NCI-H748 (cell line): Measurements from ENCODE around the gene MEGF6.

Experiments used
- DNase-seq: peaks from one replicate; lab custom pipeline; 2025; ENCODE audit not compliant: unreplicated experiment; lab: John Stamatoyannopoulos, UW

Gene MEGF6

GRCh38 chr1:3610527-3611169 is 660 bp downstream of the MEGF6 start:
- DNase-seq = peak; percentile 31

- DNase-seq = no peak
Observed at GRCh38 chr1:3609769-3610526, 1.4 kb downstream of the MEGF6 start.

DNA sequence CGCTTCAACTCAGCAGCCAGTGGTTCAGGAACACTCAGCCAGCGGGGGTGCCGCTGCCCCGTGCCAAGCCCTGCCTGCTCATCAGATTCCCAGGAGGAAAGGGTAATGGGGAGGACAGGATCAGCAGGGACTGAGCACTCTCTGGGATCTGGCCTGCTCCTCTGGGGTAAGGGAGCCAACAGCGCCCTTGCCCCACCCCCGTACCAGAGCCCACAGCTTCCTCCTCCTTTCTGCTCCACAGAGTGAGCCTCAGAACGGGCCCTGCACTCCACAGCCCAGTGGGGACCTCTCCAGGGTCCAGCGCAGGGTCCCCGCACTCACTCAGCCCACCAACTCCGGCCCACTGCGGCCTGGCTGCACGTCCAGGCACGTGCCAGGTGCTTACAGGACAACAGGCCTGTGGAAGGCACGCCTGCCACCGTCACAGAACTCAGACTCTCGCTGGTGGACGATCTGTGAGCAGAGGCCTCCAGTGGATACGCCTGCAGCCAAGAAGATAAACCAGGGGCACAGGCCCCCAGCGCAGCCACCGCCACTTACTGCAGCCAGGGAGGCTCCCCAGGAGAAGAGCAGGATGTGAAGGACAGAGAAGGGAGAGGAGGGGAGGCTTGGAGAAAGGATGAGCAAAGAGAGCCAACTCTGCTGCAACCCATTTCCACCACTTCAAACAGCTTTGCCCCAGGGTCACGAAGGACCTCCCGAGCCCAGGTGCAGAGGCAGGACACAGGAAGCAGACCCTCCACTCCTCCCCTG is 2.1 kb downstream of the MEGF6 start:
- DNase-seq = no peak

DNA sequence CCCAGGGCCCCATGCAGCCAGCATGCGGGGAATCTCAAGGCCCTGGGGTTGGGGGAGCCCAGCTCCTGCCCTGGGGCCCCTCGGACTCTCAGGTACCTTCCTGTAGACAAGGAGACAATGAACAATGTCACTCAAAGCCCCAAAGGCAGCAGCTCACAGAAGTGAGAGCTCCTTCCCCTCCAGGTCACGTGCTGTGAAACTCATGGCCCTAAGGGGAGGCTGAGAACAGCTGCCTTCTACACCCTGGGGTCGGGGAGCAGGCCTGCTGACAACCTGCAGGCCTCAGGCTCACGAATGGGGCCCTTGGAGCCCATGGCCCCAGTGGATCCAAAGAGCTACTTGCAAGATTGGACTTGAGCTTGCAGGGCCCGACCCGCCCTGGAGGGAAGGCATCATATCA is 3.2 kb downstream of the MEGF6 start:
- DNase-seq = no peak

DNA sequence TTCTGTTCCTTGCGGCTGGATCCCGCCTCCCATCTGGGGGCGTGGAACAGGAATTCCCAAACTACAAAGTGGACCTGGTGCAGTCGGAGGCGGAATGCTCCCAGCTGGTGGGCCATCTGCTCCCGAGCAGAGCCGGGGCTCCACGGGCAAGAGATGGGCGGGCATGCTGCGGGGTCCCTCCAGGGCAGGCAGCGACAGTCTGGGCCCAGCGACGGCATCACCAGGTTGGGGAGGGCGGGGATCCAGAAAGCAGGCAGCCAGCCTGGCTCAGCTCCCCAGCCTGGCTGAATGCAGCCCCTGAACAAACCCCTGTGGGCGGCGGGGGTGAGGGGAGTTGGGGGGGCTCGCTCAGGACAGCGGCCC is 3.6 kb downstream of the MEGF6 start:
- no peak for DNase-seq

DNA sequence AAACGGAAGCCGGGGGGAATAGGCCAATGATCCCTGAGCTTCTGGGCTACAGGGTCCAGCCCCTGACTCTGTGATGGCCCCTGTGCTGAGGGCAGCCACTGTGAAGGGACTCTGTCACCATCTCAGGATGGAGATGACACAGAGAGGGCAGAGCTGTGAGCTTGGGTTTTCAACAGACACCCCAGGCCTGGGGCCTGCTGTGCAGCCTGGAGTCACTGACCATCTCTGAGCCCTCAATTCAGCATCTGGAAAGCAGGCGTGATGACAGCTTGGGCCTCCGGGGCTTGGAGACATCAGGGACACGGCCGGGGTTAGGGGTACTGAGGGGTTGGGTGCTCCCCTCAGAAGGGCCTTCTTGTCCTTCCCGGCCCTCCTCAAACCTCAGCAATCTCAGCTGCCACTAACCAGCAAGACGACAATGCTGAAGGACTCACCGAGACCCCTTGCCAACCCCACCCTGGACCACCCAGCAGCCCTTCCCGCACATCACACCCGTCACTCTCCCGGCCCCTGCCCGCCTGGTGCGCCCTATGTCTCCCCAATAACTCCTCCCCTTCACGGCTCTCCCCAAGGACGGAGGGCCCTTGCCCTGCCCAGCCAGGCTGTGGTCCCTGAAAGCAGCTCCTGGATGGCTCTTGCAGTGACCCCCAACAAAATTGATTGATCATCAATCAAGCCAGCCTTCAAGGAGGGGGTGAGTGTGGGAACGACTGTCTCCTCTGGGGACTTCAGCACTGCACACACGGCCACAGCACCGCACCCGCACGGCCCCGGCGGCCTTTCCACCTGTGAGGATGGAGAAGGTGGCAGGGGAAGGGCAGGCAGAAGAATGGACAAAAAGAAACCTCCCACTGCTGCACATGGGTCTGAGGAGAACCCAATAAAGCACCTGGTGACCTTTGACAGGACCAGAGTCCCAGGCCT is 4.3 kb downstream of the MEGF6 start:
- DNase-seq = no peak

- no peak for DNase-seq
Observed at GRCh38 chr1:3604997-3605823, 6.1 kb downstream of the MEGF6 start.

DNA sequence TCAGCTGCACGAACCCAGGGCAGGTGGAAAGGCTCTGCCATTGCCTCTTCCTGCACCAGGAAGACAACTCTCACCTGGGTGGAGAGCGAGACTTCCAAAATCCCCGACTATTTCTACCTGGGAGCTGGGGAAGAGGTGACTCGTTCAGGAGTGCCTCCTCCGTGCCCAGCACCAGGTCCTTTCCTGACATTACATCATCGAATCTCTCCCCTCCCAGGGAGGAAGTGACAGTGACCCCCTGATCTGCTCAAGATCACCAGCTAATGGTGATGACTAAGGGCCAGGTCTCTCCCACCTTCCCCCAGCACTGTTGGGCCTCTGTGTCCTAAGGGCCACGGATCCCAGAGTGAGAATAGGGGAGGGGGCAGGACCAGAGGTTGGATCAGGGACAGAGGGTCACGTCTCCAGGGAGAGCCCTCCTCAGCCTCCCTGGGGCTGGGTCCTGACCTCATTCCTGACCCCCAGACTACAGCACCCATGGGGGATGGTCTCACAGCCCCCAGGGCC is 6.8 kb downstream of the MEGF6 start:
- DNase-seq = no peak

- no peak for DNase-seq
Observed at GRCh38 chr1:3603571-3604467, 7.5 kb downstream of the MEGF6 start.

DNA sequence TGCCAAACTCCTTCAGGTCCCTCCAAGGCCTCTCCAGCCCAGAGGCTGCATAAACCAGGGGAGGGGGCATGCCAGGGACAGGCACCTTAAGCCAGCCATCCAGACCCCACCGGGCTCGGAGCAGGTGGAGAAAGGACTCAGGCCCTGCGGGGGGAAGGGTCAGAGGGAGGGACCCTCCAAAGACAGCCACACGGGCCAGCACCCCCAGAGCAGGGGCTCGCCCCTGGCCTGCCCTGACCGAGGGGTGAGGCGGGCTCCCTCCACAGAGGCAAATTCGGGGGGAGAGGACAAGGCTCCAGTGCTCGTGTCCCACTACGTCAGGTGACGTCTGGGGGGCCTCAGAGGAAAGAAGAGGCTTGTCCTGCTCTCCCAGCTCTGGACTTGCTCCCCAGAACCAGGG is 8.2 kb downstream of the MEGF6 start:
- no peak for DNase-seq

DNA sequence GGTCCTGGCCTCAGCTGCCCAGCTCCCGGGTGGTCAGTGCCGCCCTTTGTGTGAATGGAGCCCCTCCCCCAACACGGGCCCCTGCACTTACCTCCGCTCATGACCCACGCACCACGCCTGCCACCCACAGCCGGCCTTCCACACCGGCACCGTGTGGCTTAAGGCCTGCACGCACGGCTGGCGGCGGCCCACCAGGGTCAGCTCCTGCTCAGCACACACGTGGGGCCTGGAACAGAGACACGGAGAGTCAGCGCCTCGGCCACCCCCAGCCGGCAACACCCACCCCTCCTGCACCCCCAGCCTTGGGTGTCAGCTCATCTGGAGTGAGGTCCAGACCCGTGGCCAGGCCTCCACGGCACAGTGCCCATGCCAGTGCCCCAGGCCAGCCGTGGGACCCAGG is 8.9 kb downstream of the MEGF6 start:
- no peak for DNase-seq

- DNase-seq = no peak
Observed at GRCh38 chr1:3601743-3602142, 9.6 kb downstream of the MEGF6 start.

GRCh38 chr1:3600354-3600753 is 11.0 kb downstream of the MEGF6 start:
- no peak for DNase-seq

GRCh38 chr1:3599816-3600215 is 11.5 kb downstream of the MEGF6 start:
- DNase-seq = no peak

- DNase-seq = no peak
Observed at GRCh38 chr1:3599286-3599811, 12.0 kb downstream of the MEGF6 start.

DNA sequence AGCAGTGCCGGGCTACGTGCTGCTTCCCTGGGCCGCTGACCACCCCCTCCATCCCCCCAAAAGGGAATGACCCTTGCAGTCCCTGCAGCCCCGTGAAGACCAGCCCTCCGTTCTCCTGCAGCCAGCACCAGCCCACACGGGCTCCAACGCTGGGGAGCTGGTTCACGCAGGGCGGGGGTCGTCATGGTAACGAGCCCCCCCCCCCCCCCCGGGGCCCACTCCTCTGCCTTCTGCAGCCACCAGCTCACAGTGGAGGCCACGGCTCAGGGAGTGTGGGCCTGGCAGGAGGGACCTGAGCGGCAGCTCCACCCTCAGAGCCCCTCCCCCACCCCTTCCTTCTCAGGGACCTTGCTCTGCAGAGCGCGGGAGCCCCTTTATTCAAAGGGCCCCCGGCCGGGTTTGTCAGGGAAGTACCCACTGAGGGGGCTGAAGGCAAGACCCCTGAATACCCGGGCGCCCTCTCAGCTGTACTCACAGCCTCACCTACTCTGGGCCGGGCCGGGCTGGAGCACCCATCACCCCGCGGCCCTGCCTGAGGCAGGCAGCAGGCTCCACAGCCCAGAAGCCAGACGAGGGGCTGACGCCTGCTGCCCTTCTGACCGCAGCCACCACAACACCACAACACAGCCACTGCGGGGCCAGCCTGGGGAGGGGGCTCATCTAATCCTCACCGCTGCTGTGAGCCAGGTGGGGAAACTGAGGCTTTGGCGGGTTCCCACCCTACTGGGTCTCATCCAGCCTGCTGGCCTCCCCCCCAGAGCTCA is 12.6 kb downstream of the MEGF6 start:
- no peak for DNase-seq

GRCh38 chr1:3598051-3598491 is 13.2 kb downstream of the MEGF6 start:
- DNase-seq = no peak

GRCh38 chr1:3597599-3597964 is 13.7 kb downstream of the MEGF6 start:
- DNase-seq = no peak
